Spleen (tissue), 11 donors: Measurements from ENCODE around the gene DGUOK. TPM values are rescaled to one million over a fixed set of nuclear protein-coding genes. Genes with fewer than 3 reads are reported as not detected.

Source experiments
- DNase-seq: peaks from one replicate; pipeline ENCODE4 v3.0.0-alpha.2; 2020
- H3K27ac ChIP-seq, 8 donors: fragments of 200-600 bp; sonication (generic) in 7 of 8; 1 replicate in 4 of 8; 2 replicates in 4 of 8; pipeline versions ENCODE4 v1.5.0 to v1.8.0; 2016 to 2021; ENCODE audit warnings: inconsistent platforms in 4 of 8, mild to moderate bottlenecking in 4 of 8, moderate library complexity in 1 of 8
- H3K27me3 ChIP-seq, 7 donors: fragments of 200-600 bp; sonication (generic) in 6 of 7; replicated peaks in 1 of 7; 1 replicate in 4 of 7; 2 replicates in 3 of 7; pipeline versions ENCODE4 v1.5.0 to v1.8.0; 2016 to 2021; ENCODE audit warnings: inconsistent platforms in 3 of 7, mild to moderate bottlenecking in 1 of 7
- H3K36me3 ChIP-seq, 6 donors: fragments of 200-600 bp; sonication (generic) in 5 of 6; 1 replicate in 4 of 6; 2 replicates in 2 of 6; pipeline versions ENCODE4 v1.5.0 to v1.8.0; 2016 to 2021; ENCODE audit warnings: inconsistent platforms in 2 of 6
- H3K4me1 ChIP-seq, 6 donors: fragments of 200-600 bp; sonication (generic) in 5 of 6; 1 replicate in 3 of 6; 2 replicates in 3 of 6; pipeline versions ENCODE4 v1.5.0 to v1.8.0; 2016 to 2021; ENCODE audit warnings: inconsistent platforms in 3 of 6
- H3K4me3 ChIP-seq, 8 donors: fragments of 200-600 bp; sonication (generic) in 7 of 8; 1 replicate in 4 of 8; 2 replicates in 4 of 8; pipeline versions ENCODE4 v1.5.0 to v1.8.0; 2016 to 2021; ENCODE audit warnings: inconsistent platforms in 4 of 8, mild to moderate bottlenecking in 4 of 8, moderate library complexity in 2 of 8
- H3K9me3 ChIP-seq, 8 donors: fragments of 200-600 bp; sonication (generic) in 7 of 8; 1 replicate in 4 of 8; 2 replicates in 4 of 8; pipeline versions ENCODE4 v1.5.0 to v1.8.0; 2016 to 2021; ENCODE audit warnings: inconsistent platforms in 4 of 8
- POLR2A ChIP-seq, 3 donors: fragments of 450-650 bp; IDR thresholded peaks; one replicate each; pipeline ENCODE4 v1.5.1; 2017; ENCODE audit warnings: antibody characterized with exemption in 3 of 3, mild to moderate bottlenecking in 1 of 3
- POLR2AphosphoS5 ChIP-seq, 3 donors: sonication (generic); formaldehyde crosslinking; IDR thresholded peaks; one replicate each; pipeline ENCODE4 v1.5.1; 2017; ENCODE audit warnings: antibody characterized with exemption in 3 of 3
- WGBS, 5 donors: extraction: QIAGEN DNeasy Blood & Tissue Kit in 3 of 5; methylation state at CpG; one replicate each; pipeline versions ENCODE4 v1.1.5 to v1.1.7; 2013 to 2018; 5-methylcytosine and 5-hydroxymethylcytosine counted together
- intact Hi-C: fragments of 100-400 bp; cut with DNase I; formaldehyde crosslinking; loops from one replicate; pipeline ENCODE4 v1.15.0; 2023; ENCODE audit warnings: low total_unique reads
- polyA plus RNA-seq, 3 donors: library from polyadenylated mRNA; stranded (reverse); fragments of 200-250 nt; gene quantifications; one replicate each; pipeline ENCODE4 v1.2.1, GENCODE V29; 2013
- total RNA-seq, 7 donors: library from RNA; depleted of rRNA in 3 of 7; stranded (reverse); fragments of >200 nt in 3 of 7; fragmentation: NEBNext Ultra II Directional in 4 of 7; extraction: Animal tissue kit (Norgen Biotek cat#: 25700) in 4 of 7; gene quantifications; one replicate each; pipeline versions ENCODE4 v1.1.0 to v1.2.1, GENCODE V29; 2016 to 2021
- TF ChIP-seq, protein P1 (sequence below), 11 experiments: fragments of 200-600 bp in 7 of 11; fragments of 450-650 bp in 4 of 11; sonication (generic) in 4 of 11; IDR thresholded peaks in 8 of 11; conservative IDR thresholded peaks in 3 of 11; 1 replicate in 7 of 11; 2 replicates in 4 of 11; pipeline versions ENCODE4 v1.4.0 to v1.8.0; 2016 to 2021; ENCODE audit warnings: antibody characterized with exemption in 11 of 11, inconsistent platforms in 4 of 11, mild to moderate bottlenecking in 1 of 11
- donor health status: healthy with polysubstance abuse.
- donor health status: DM: no; HTN: no; CAD: no; lungs with moderate emphysema.
- donor health status: DM: no; HTN: no; CAD: no.
- donor health status: Bipolar disorder and iron deficiency.
- donor health status: healthy.
- donor health status: DM: no; HTN: no; CAD: no.
- donor health status: DM: yes; HTN: yes; CAD: no.

Gene DGUOK
- total and polyA plus RNA-seq, 10 donors = 41.3 to 120 (median 57.1) TPM

- intact Hi-C loops = no loop called here
- WGBS, 5 donors = 85 to 93% (median 91%) methylated on average over 8 of the region's 8 CpGs
- no peak for DNase-seq
Observed at GRCh38 chr2:73994178-73994831, 67.6 kb downstream of the DGUOK start.

GRCh38 chr2:73995810-73996209 lies 69.1 kb downstream of the DGUOK start:
- peaks cover 0 to 49% (median 0%) of the 10 kb centered on the region in 6 donors for H3K36me3 ChIP-seq
- intact Hi-C loops = no loop called here
- 87 to 98% (median 96%) methylated on average over 5 of the region's 5 CpGs for WGBS, 5 donors
- no peak overlapping the region for H3K4me3 ChIP-seq
- H3K27me3 ChIP-seq = no peaks in the 10 kb centered on the region
- TF ChIP-seq POLR2A (IDR thresholded peaks at IDR 0.05) (no peak), POLR2AphosphoS5 (IDR thresholded peaks at IDR 0.05) (no peak)
- TF ChIP-seq, protein P1, sequence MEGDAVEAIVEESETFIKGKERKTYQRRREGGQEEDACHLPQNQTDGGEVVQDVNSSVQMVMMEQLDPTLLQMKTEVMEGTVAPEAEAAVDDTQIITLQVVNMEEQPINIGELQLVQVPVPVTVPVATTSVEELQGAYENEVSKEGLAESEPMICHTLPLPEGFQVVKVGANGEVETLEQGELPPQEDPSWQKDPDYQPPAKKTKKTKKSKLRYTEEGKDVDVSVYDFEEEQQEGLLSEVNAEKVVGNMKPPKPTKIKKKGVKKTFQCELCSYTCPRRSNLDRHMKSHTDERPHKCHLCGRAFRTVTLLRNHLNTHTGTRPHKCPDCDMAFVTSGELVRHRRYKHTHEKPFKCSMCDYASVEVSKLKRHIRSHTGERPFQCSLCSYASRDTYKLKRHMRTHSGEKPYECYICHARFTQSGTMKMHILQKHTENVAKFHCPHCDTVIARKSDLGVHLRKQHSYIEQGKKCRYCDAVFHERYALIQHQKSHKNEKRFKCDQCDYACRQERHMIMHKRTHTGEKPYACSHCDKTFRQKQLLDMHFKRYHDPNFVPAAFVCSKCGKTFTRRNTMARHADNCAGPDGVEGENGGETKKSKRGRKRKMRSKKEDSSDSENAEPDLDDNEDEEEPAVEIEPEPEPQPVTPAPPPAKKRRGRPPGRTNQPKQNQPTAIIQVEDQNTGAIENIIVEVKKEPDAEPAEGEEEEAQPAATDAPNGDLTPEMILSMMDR (IDR thresholded peaks at IDR 0.05 in 8 of 11, conservative IDR thresholded peaks at IDR 0.05 in 3 of 11) = no peak
- no peak for DNase-seq
- H3K9me3 ChIP-seq = peaks cover 0 to 6% (median 0%) of the 10 kb centered on the region in 8 donors
- H3K4me1 ChIP-seq = peaks cover 13 to 96% (median 35%) of the 10 kb centered on the region in 6 donors
- no peak overlapping the region for H3K27ac ChIP-seq

More at GRCh38 chr2:73994178-73994831, 67.6 kb downstream of the DGUOK start:
- peaks cover 0 to 64% (median 0%) of the 10 kb centered on the region in 6 donors for H3K36me3 ChIP-seq
- peaks cover 0 to 6% (median 0%) of the 10 kb centered on the region in 8 donors for H3K9me3 ChIP-seq
- no peak overlapping the region for H3K27ac ChIP-seq
- TF ChIP-seq, protein P1 (IDR thresholded peaks at IDR 0.05 in 8 of 11, conservative IDR thresholded peaks at IDR 0.05 in 3 of 11) = no peak
- no peak for TF ChIP-seq POLR2A (IDR thresholded peaks at IDR 0.05)
- no peak for TF ChIP-seq POLR2AphosphoS5 (IDR thresholded peaks at IDR 0.05)
- H3K27me3 ChIP-seq = no peaks in the 10 kb centered on the region
- no peak overlapping the region for H3K4me3 ChIP-seq
- peaks cover 8 to 96% (median 33%) of the 10 kb centered on the region in 6 donors for H3K4me1 ChIP-seq

DNA sequence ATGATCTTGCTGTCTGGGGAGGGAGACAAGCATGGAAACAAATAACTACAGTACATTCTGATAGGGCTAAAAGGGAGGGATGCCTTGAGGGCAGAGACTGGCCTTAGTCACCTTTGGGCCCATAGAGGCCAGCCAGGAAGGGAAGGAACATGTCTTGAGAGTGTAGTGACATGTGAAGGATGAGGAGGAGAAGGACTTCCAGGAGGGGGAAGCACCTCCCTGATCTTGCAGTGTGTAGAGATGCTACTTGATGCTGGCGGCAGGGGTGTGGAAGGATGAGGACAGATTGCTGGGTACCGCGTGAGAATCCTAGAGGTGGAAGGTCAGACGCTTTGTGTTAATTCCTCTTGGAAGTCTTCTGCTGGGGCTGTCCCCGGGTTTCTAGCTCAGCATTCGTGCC lies 71.1 kb downstream of the DGUOK start:
- no peak for DNase-seq
- H3K9me3 ChIP-seq = no peaks in the 10 kb centered on the region
- 91 to 93% (median 91%) methylated on average over 6 of the region's 6 CpGs for WGBS, 5 donors
- intact Hi-C loops = no loop called here
- H3K4me1 ChIP-seq = peaks cover 13 to 98% (median 50%) of the 10 kb centered on the region in 6 donors
- peaks cover 0 to 34% (median 0%) of the 10 kb centered on the region in 6 donors for H3K36me3 ChIP-seq
- no peak overlapping the region for H3K4me3 ChIP-seq
- TF ChIP-seq, protein P1 (IDR thresholded peaks at IDR 0.05 in 8 of 11, conservative IDR thresholded peaks at IDR 0.05 in 3 of 11) = no peak
- TF ChIP-seq POLR2AphosphoS5 (IDR thresholded peaks at IDR 0.05) (no peak), POLR2A (IDR thresholded peaks at IDR 0.05) (no peak)
- no peaks in the 10 kb centered on the region for H3K27me3 ChIP-seq
- no peak overlapping the region for H3K27ac ChIP-seq

GRCh38 chr2:73998451-73998850 lies 71.8 kb downstream of the DGUOK start:
- intact Hi-C loops = no loop called here
- peaks cover 13 to 98% (median 50%) of the 10 kb centered on the region in 6 donors for H3K4me1 ChIP-seq

More at GRCh38 chr2:73998451-73998850, 71.8 kb downstream of the DGUOK start:
- H3K4me3 ChIP-seq = no peak overlapping the region
- peaks cover 0 to 34% (median 0%) of the 10 kb centered on the region in 6 donors for H3K36me3 ChIP-seq
- no peak overlapping the region for H3K27ac ChIP-seq
- no peaks in the 10 kb centered on the region for H3K27me3 ChIP-seq
- WGBS, 5 donors = 85 to 90% (median 87%) methylated on average over 8 of the region's 8 CpGs
- no peaks in the 10 kb centered on the region for H3K9me3 ChIP-seq
- no peak for DNase-seq
- TF ChIP-seq, protein P1 (IDR thresholded peaks at IDR 0.05 in 8 of 11, conservative IDR thresholded peaks at IDR 0.05 in 3 of 11) = no peak
- TF ChIP-seq POLR2A (IDR thresholded peaks at IDR 0.05) (no peak), POLR2AphosphoS5 (IDR thresholded peaks at IDR 0.05) (no peak)
